Karpas-422 (cell line): ENCODE measurements around the gene OR1K1. TPM values are rescaled to one million over a fixed set of nuclear protein-coding genes. Genes with fewer than 3 reads are reported as not detected.
A peak's percentile ranks its signal among the peaks of the same experiment; 100 is the strongest.
"Not testable (repeated sequence)": the region's sequence is repeated elsewhere in the genome, so short reads cannot be mapped to it uniquely, and the experiment has no call there.

ENCODE experiments used
- DNase-seq: peaks from one replicate; pipeline ENCODE4 v3.0.0-alpha.2; 2015
- H2AFZ ChIP-seq: fragments of 200-600 bp; sonication (generic); 2 replicates; pipeline ENCODE4 v1.6.1; 2014; ENCODE audit warnings: antibody characterized with exemption, low read length, mixed read lengths
- H3K27ac ChIP-seq: fragments of 200-600 bp; sonication (generic); 2 replicates; pipeline ENCODE4 v1.5.1; 2014; ENCODE audit warnings: mild to moderate bottlenecking, low read length, moderate library complexity
- H3K27me3 ChIP-seq: fragments of 200-600 bp; sonication (generic); 2 replicates; pipeline ENCODE4 v1.6.1; 2014; ENCODE audit warnings: low read length, mixed read lengths
- H3K36me3 ChIP-seq: fragments of 200-600 bp; sonication (generic); 2 replicates; pipeline ENCODE4 v1.6.1; 2014; ENCODE audit warnings: low read length, mixed read lengths; ENCODE audit not compliant: insufficient read depth
- H3K4me1 ChIP-seq: fragments of 200-600 bp; sonication (generic); 2 replicates; pipeline ENCODE4 v1.6.1; 2014; ENCODE audit warnings: mild to moderate bottlenecking, low read length, mixed read lengths
- H3K4me2 ChIP-seq: fragments of 200-600 bp; sonication (generic); 2 replicates; pipeline ENCODE4 v1.6.1; 2014; ENCODE audit warnings: low read length, low read depth, mild to moderate bottlenecking; ENCODE audit not compliant: poor library complexity, severe bottlenecking
- H3K4me3 ChIP-seq: fragments of 200-600 bp; sonication (generic); 2 replicates; pipeline ENCODE4 v1.5.1; 2014; ENCODE audit warnings: mild to moderate bottlenecking, antibody characterized with exemption, low read length, mixed read lengths
- H3K79me2 ChIP-seq: fragments of 200-600 bp; sonication (generic); 2 replicates; pipeline ENCODE4 v1.6.1; 2014; ENCODE audit warnings: mild to moderate bottlenecking, low read length, mixed read lengths
- H3K9ac ChIP-seq: fragments of 200-600 bp; sonication (generic); 2 replicates; pipeline ENCODE4 v1.6.0; 2014; ENCODE audit warnings: low read length
- H3K9me2 ChIP-seq: fragments of 200-600 bp; sonication (generic), shearing (Covaris generic); replicated peaks from 2 replicates; pipeline ENCODE4 v1.6.0; 2014; ENCODE audit warnings: mild to moderate bottlenecking, low read length, moderate library complexity; ENCODE audit not compliant: insufficient read depth
- H3K9me3 ChIP-seq: fragments of 300-700, 200-600 bp; sonication (generic); 2 replicates; pipeline ENCODE4 v1.6.1; 2014; ENCODE audit warnings: low read length, mixed read lengths
- H4K20me1 ChIP-seq: fragments of 200-600 bp; sonication (generic); 2 replicates; pipeline ENCODE4 v1.6.1; 2014; ENCODE audit warnings: mild to moderate bottlenecking, antibody characterized with exemption, low read length, low read depth; ENCODE audit not compliant: insufficient read depth
- total RNA-seq: library from RNA; depleted of rRNA; stranded (reverse); fragments of >200 nt; shearing (Covaris generic); gene quantifications from 2 replicates; pipeline ENCODE4 v1.2.3, GENCODE V29; 2014; ENCODE audit warnings: low replicate concordance

The OR1K1 gene
- total RNA-seq, 1 experiment from 2014 or later = not detected

GRCh38 chr9:122819326-122819725, 19.4 kb downstream of the OR1K1 start:
- no peaks in the 10 kb centered on the region for H3K27me3 ChIP-seq
- peaks cover 34% of the 10 kb centered on the region; the same call in 1 of the 2 replicates for H3K36me3 ChIP-seq

GRCh38 chr9:122819791-122820489, 20.0 kb downstream of the OR1K1 start:
- peaks cover 32% of the 10 kb centered on the region for H3K4me1 ChIP-seq
- H3K79me2 ChIP-seq = peaks cover 41% of the 10 kb centered on the region
- H3K9ac ChIP-seq = no peak overlapping the region
- H3K27ac ChIP-seq = no peak overlapping the region
- H3K9me2 ChIP-seq = no peaks in the 10 kb centered on the region
- no peak overlapping the region for H3K4me2 ChIP-seq
- H3K4me3 ChIP-seq = no peak overlapping the region
- no peak overlapping the region for H2AFZ ChIP-seq
- peaks cover 40% of the 10 kb centered on the region; the same call in 1 of the 2 replicates for H3K36me3 ChIP-seq
- no peaks in the 10 kb centered on the region for H3K27me3 ChIP-seq
- H4K20me1 ChIP-seq = peaks cover 11% of the 10 kb centered on the region; the same call in 1 of the 2 replicates
- no peaks in the 10 kb centered on the region for H3K9me3 ChIP-seq
- no peak for DNase-seq

More at GRCh38 chr9:122819326-122819725, 19.4 kb downstream of the OR1K1 start:
- no peak overlapping the region for H3K4me2 ChIP-seq
- H3K27ac ChIP-seq = no peak overlapping the region
- no peaks in the 10 kb centered on the region for H3K9me3 ChIP-seq
- H3K4me1 ChIP-seq = peaks cover 38% of the 10 kb centered on the region
- no peak overlapping the region for H2AFZ ChIP-seq
- peaks cover 11% of the 10 kb centered on the region; the same call in 1 of the 2 replicates for H4K20me1 ChIP-seq
- no peak overlapping the region for H3K4me3 ChIP-seq
- H3K79me2 ChIP-seq = peaks cover 35% of the 10 kb centered on the region
- no peak overlapping the region for H3K9ac ChIP-seq
- no peak for DNase-seq
- H3K9me2 ChIP-seq = no peaks in the 10 kb centered on the region

GRCh38 chr9:122820490-122820845, 20.5 kb downstream of the OR1K1 start:
- Histone ChIP-seq H3K4me2 (no peak overlapping the region), H3K4me1 (peaks cover 30% of the 10 kb centered on the region), H3K9me2 (no peaks in the 10 kb centered on the region), H3K4me3 (no peak overlapping the region), H3K36me3 (peaks cover 40% of the 10 kb centered on the region; the same call in 1 of the 2 replicates), H3K9ac (no peak overlapping the region), H3K79me2 (peaks cover 46% of the 10 kb centered on the region), H3K27me3 (no peaks in the 10 kb centered on the region), H2AFZ (no peak overlapping the region), H3K9me3 (no peaks in the 10 kb centered on the region), H4K20me1 (peaks cover 11% of the 10 kb centered on the region; the same call in 1 of the 2 replicates), H3K27ac (no peak overlapping the region)
- no peak for DNase-seq

- Histone ChIP-seq H3K27ac (peak overlapping the region; percentile 46), H3K36me3 (peaks cover 45% of the 10 kb centered on the region; the same call in 1 of the 2 replicates), H4K20me1 (peaks cover 11% of the 10 kb centered on the region; the same call in 1 of the 2 replicates), H3K27me3 (no peaks in the 10 kb centered on the region), H3K4me2 (peak overlapping the region; percentile 52), H3K9me3 (no peaks in the 10 kb centered on the region), H2AFZ (no peak overlapping the region), H3K4me3 (peak overlapping the region; percentile 7; the same call in 1 of the 2 replicates), H3K9ac (peak overlapping the region; percentile 8; the same call in 1 of the 2 replicates), H3K9me2 (no peaks in the 10 kb centered on the region), H3K79me2 (peaks cover 56% of the 10 kb centered on the region), H3K4me1 (peaks cover 30% of the 10 kb centered on the region)
- DNase-seq = peak; percentile 88
Measured at GRCh38 chr9:122821278-122821943, 21.5 kb downstream of the OR1K1 start.

- Histone ChIP-seq H2AFZ (no peak overlapping the region), H4K20me1 (peaks cover 16% of the 10 kb centered on the region; the same call in 1 of the 2 replicates), H3K79me2 (peaks cover 62% of the 10 kb centered on the region), H3K4me3 (peak overlapping the region; percentile 7; the same call in 1 of the 2 replicates), H3K4me1 (peaks cover 37% of the 10 kb centered on the region), H3K4me2 (peak overlapping the region; percentile 52), H3K9me3 (no peaks in the 10 kb centered on the region), H3K9ac (peak overlapping the region; percentile 8; the same call in 1 of the 2 replicates), H3K36me3 (peaks cover 41% of the 10 kb centered on the region; the same call in 1 of the 2 replicates), H3K27ac (peak overlapping the region; percentile 46), H3K27me3 (no peaks in the 10 kb centered on the region), H3K9me2 (no peaks in the 10 kb centered on the region)
- DNase-seq = no peak
Measured at GRCh38 chr9:122822056-122822455, 22.1 kb downstream of the OR1K1 start.

- no peak overlapping the region for H3K4me3 ChIP-seq
- no peak overlapping the region for H3K4me2 ChIP-seq
- no peaks in the 10 kb centered on the region for H3K27me3 ChIP-seq
- H3K79me2 ChIP-seq = peaks cover 71% of the 10 kb centered on the region
- H3K27ac ChIP-seq = no peak overlapping the region
- peaks cover 42% of the 10 kb centered on the region for H3K4me1 ChIP-seq
- H2AFZ ChIP-seq = no peak overlapping the region
- no peak overlapping the region for H3K9ac ChIP-seq
- no peaks in the 10 kb centered on the region for H3K9me2 ChIP-seq
- H3K9me3 ChIP-seq = no peaks in the 10 kb centered on the region
- H4K20me1 ChIP-seq = peaks cover 20% of the 10 kb centered on the region; the same call in 1 of the 2 replicates
- no peak for DNase-seq
- H3K36me3 ChIP-seq = peaks cover 37% of the 10 kb centered on the region; the same call in 1 of the 2 replicates
Measured at GRCh38 chr9:122822938-122823337, 23.0 kb downstream of the OR1K1 start.

- peak overlapping the region; percentile 94 for H3K4me3 ChIP-seq
- H3K79me2 ChIP-seq = peaks cover 48% of the 10 kb centered on the region
- peaks cover 18% of the 10 kb centered on the region; the same call in 1 of the 2 replicates for H3K36me3 ChIP-seq
- no peaks in the 10 kb centered on the region for H3K9me3 ChIP-seq
- DNase-seq = peak; percentile 46
- no peaks in the 10 kb centered on the region for H3K9me2 ChIP-seq
- H3K27me3 ChIP-seq = no peaks in the 10 kb centered on the region
- H4K20me1 ChIP-seq = peaks cover 9% of the 10 kb centered on the region; the same call in 1 of the 2 replicates
- H2AFZ ChIP-seq = no peak overlapping the region
- peak overlapping the region; percentile 85 for H3K27ac ChIP-seq
- peak overlapping the region; percentile 95 for H3K4me2 ChIP-seq
- H3K9ac ChIP-seq = peak overlapping the region; percentile 98
- peaks cover 26% of the 10 kb centered on the region for H3K4me1 ChIP-seq
Measured at GRCh38 chr9:122827761-122828093, 27.8 kb downstream of the OR1K1 start.

- not testable (repeated sequence) for H4K20me1 ChIP-seq, DNase-seq, H3K27ac ChIP-seq, H3K9me2 ChIP-seq, H3K27me3 ChIP-seq, H3K9me3 ChIP-seq
- Histone ChIP-seq H3K4me3 (peak overlapping the region; percentile 94), H3K36me3 (peaks cover 15% of the 10 kb centered on the region; the same call in 1 of the 2 replicates), H3K4me1 (peaks cover 19% of the 10 kb centered on the region), H2AFZ (peak overlapping the region; percentile 99), H3K9ac (peak overlapping the region; percentile 98), H3K79me2 (peaks cover 44% of the 10 kb centered on the region), H3K4me2 (peak overlapping the region; percentile 95)
Measured at GRCh38 chr9:122828965-122829284, 29.0 kb downstream of the OR1K1 start.
